Thyroid gland (tissue), 4 donors: Measurements from ENCODE around the gene TRAK2.

ENCODE experiments used
- POLR2A ChIP-seq, 2 donors: fragments of 450-650 bp; IDR thresholded peaks; one replicate each; pipeline ENCODE4 v1.6.1; 2017; ENCODE audit warnings: antibody characterized with exemption in 2 of 2, mild to moderate bottlenecking in 2 of 2, moderate library complexity in 1 of 2
- TF ChIP-seq, protein P1 (sequence below), 6 experiments: fragments of 200-600 bp in 3 of 6; fragments of 450-650 bp in 3 of 6; sonication (generic) in 3 of 6; IDR thresholded peaks; one replicate each; pipeline ENCODE4 v1.5.1; 2016 to 2019; ENCODE audit warnings: antibody characterized with exemption in 6 of 6, mild to moderate bottlenecking in 2 of 6, inconsistent platforms in 1 of 6, moderate library complexity in 1 of 6

DNA sequence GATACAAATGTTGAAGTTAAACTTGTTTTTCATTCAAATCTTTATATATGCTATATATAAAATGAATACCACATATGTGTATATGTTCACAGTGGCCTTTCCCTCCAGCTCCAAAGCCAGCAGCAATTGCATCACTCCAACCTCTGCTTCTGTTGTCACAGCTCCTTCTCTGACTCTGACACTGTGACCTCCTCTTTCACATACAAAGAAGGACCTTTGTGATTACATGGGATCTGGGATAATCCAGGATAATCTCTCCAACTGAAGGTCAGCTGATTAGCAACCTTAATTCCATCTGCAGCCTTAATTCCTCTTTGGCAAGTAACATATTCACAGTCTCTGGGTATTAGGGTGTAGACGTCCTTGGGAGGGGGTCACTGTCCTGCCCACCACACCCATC, 102.5 kb downstream of the TRAK2 start:
- TF ChIP-seq, protein P1, sequence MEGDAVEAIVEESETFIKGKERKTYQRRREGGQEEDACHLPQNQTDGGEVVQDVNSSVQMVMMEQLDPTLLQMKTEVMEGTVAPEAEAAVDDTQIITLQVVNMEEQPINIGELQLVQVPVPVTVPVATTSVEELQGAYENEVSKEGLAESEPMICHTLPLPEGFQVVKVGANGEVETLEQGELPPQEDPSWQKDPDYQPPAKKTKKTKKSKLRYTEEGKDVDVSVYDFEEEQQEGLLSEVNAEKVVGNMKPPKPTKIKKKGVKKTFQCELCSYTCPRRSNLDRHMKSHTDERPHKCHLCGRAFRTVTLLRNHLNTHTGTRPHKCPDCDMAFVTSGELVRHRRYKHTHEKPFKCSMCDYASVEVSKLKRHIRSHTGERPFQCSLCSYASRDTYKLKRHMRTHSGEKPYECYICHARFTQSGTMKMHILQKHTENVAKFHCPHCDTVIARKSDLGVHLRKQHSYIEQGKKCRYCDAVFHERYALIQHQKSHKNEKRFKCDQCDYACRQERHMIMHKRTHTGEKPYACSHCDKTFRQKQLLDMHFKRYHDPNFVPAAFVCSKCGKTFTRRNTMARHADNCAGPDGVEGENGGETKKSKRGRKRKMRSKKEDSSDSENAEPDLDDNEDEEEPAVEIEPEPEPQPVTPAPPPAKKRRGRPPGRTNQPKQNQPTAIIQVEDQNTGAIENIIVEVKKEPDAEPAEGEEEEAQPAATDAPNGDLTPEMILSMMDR (IDR thresholded peaks at IDR 0.05) = no peak
- TF ChIP-seq POLR2A (IDR thresholded peaks at IDR 0.05) = no peak
